ENCODE results near the gene SLC40A1.

The SLC40A1 gene

DNA sequence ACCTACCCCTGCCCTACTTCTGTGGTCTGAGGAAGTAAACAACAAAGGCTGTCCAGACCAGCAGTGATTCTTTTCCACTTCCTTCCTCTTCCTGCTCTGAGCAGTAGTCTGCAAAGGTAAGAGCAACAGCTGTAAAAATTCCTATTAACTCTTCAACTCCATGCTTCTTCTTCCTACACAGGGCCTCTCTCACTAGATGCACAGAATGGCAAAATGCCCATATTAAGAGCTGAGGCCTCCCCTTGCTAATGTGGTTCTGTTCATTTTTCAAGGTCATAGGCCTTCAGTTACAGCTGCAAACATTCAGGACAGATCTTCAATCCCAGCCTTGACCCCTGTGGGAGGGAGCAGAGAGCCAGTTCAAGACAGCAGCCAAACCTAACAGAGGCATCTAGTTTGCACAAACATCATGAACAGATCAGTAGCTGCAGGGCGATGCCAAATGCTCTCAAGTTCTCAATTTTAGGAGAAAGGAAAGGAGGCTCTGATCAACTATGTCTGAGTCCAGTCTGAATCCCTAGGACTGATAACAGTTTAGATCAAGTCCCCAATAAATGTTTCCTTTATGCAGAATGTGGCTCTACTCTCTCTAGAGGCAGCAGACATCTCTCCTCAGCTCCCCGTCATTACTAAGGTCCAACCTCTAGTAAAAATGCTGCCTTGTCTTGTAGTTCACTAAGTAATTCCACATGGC is 20.9 kb downstream of the SLC40A1 start:
- Mint-ChIP-seq H3K4me1 (ENCODE audit: low read depth) (peaks cover 8% of the 10 kb centered on the region), H3K27me3 (peaks cover 4% of the 10 kb centered on the region), H3K9me3 (no peaks in the 10 kb centered on the region), H3K4me3 (no peak overlapping the region), H3K36me3 (ENCODE audit: low read depth) (peaks cover under 1% of the 10 kb centered on the region), H3K27ac (no peak overlapping the region)

DNA sequence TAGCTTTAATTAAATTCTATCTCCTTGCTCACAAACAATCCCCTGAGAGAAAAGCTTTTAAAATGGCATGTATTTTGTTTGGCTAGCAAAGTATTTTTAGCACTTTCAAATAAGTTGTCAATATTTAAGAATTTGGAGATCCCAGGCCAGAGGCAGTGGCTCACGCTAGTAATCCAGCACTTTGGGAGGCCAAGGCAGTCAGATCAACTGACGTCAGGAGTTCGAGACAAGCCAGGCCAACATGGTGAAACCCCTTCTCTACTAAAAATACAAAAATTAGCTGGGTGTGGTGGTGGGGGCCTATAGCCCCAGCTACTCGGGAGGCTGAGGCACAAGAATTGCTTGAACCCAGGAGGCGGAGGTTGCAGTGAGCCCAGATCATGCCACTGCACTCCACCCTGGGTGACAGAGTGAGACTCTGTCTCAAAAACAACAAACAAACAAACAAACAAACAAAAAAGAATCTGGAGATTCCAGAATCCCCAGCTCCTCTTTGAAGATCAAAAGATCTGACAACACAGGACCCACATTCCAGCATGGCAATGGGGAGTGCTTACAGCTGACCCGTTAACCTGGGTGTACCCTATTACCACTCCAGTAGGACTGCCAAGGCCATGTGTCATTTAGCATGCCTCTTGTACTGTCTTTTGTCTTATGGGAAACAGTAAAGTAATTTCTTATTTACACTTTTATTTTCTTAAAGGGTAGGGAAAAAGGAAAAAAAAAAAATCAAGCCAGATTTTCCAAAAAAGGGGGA is 21.9 kb downstream of the SLC40A1 start:
- Mint-ChIP-seq H3K36me3 (ENCODE audit: low read depth) (no peaks in the 10 kb centered on the region), H3K9me3 (no peaks in the 10 kb centered on the region), H3K4me1 (ENCODE audit: low read depth) (peaks cover 8% of the 10 kb centered on the region), H3K4me3 (no peak overlapping the region), H3K27ac (no peak overlapping the region), H3K27me3 (peaks cover 4% of the 10 kb centered on the region)

DNA sequence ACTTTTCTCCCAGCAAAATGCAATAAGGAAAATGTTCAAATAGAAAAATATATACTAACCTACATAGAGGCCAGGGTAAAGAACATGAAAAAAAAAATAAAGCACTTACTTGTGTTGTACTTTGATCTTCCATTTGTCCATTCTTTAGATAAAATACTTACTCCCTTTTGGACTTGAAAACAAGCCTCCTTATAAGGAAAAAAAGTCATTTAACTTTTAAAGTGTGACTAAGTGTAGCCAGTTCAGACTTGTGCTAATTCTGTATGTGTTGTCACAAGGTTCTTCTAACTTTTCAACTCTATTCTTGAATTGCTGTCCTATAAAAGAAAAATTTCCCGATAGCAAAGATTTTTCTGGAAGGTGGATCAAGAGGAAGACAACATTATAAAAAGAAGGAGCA is 23.2 kb downstream of the SLC40A1 start:
- Mint-ChIP-seq H3K27ac (no peak overlapping the region), H3K4me1 (ENCODE audit: low read depth) (peaks cover 8% of the 10 kb centered on the region), H3K9me3 (no peaks in the 10 kb centered on the region), H3K4me3 (no peak overlapping the region), H3K36me3 (ENCODE audit: low read depth) (no peaks in the 10 kb centered on the region), H3K27me3 (peaks cover 4% of the 10 kb centered on the region)

DNA sequence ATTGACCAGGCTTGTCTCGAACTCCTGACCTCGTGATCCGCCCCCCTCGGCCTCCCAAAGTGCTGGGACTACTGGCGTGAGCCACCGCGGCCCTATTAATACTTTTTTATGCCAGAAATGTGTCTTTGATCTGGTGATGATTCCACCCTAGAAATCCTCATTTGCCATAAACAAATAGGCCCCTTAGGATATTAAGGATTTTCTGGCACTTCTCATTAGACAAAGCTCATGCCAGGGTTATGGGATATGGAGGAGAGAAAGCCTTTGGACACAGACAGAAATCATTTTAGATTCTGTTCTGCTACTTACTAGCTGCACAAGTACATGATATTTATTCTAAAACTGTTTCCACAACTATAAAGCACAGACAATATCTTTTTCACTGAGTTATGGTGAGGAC is 24.1 kb downstream of the SLC40A1 start:
- H3K36me3 Mint-ChIP-seq (ENCODE audit: low read depth), result no peaks in the 10 kb centered on the region

DNA sequence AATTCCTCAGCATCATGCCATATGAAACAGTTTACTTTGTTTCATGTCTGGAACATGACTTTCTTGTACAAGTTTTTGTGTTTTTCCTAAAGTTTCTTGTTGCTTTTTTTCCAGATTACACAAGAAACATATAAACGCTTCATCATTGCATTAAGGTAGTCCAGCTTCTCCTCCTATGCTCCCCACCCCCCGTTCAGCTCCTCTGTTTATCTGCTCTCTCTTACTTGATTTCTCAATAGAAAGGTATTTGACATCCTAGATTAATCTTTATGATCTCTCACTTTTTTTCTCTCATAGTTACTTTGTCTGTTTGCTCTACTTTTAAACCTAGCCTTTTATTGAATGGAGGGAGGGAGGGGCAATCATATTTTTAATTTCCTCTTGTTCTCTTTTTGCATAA is 25.4 kb downstream of the SLC40A1 start:
- no peak overlapping the region for H3K4me3 Mint-ChIP-seq
- H3K36me3 Mint-ChIP-seq (ENCODE audit: low read depth), result no peaks in the 10 kb centered on the region
- no peaks in the 10 kb centered on the region for H3K9me3 Mint-ChIP-seq
- peaks cover 8% of the 10 kb centered on the region for H3K4me1 Mint-ChIP-seq (ENCODE audit: low read depth)
- H3K27me3 Mint-ChIP-seq, result peaks cover 4% of the 10 kb centered on the region
- no peak overlapping the region for H3K27ac Mint-ChIP-seq

More for the DNA sequence above, 24.1 kb downstream of the SLC40A1 start:
- Mint-ChIP-seq H3K27me3 (peaks cover 4% of the 10 kb centered on the region), H3K4me1 (ENCODE audit: low read depth) (peaks cover 8% of the 10 kb centered on the region), H3K4me3 (no peak overlapping the region), H3K27ac (no peak overlapping the region), H3K9me3 (no peaks in the 10 kb centered on the region)

DNA sequence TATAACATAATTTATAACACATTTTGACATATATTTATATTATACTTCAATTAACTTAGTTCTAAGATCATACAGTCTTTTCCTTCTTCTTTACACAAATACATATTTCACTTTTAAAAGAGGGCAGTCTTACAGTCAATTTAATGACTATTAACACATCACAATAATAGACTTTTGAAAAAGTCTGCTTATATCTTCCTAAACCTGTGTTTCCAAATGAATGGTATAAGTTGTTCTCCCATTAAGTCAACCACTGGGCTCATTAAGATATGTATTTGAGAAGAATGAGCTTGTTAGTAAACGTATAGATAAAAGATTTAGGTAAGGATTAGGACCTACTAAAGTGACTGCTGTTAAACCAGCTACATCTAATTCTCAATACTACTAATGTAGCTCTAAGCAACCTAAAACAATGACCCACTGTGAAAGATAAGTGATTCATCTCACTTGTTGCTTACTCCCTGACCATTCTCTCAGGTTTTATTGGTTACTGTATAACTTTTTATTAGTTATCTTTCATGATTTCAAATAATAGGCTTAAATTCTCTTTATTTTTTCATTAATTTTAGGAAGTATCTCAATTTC is 27.0 kb downstream of the SLC40A1 start:
- Mint-ChIP-seq H3K27ac (no peak overlapping the region), H3K4me1 (ENCODE audit: low read depth) (no peaks in the 10 kb centered on the region), H3K27me3 (peaks cover 4% of the 10 kb centered on the region), H3K4me3 (no peak overlapping the region), H3K9me3 (no peaks in the 10 kb centered on the region), H3K36me3 (ENCODE audit: low read depth) (no peaks in the 10 kb centered on the region)

DNA sequence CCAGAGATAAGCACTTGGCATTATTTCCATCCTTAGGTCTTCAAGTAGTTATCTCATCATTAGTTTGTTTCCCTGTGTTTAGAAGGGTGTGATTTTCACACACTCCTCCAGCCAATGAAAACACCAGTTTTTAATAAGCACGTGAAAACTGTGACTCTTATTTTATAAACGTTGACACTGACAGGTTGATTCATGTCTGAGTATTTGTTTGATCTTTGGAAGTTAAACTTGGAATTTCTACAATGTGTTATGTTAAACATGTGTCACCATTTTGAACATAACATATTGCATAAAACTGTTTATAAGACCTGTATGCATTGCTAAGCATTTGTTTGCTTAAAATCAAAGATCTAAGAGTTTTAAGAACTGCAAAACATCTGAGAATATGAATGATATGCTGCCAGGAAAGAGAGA is 27.6 kb downstream of the SLC40A1 start:
- no peaks in the 10 kb centered on the region for H3K4me1 Mint-ChIP-seq (ENCODE audit: low read depth)

DNA sequence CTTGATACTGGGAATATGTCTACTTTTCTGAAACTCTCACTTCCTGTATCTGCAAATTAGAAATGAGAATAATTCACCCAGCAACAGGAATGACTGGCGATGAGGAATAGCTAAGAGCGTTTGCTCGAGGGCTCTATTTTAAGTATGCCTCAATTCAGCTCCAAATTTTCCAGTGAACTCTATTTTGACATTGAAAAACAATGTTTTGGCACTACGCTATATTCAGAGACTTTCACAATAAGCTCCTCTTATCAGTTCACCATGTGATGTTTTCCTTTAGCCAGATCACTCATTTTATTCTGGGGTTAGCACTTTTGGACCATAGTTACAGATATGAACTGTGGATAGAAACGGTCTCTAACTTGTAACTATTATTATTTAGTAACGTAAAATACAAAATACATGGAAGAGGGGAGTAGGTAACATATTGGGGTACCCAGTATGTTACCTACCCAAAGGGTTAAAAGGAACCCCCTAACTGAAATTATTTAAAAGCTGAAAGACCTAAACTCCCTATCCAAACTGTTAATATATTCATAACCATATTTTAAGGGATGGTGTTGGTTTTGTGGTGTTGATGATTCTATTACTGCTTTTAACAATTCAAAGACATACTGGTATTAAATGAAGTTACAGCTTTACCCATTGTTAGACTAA is 28.1 kb downstream of the SLC40A1 start:
- Mint-ChIP-seq H3K4me3 (no peak overlapping the region), H3K27me3 (peaks cover 4% of the 10 kb centered on the region), H3K4me1 (ENCODE audit: low read depth) (no peaks in the 10 kb centered on the region)

More for the DNA sequence above, 27.6 kb downstream of the SLC40A1 start:
- Mint-ChIP-seq H3K27ac (no peak overlapping the region), H3K27me3 (peaks cover 4% of the 10 kb centered on the region), H3K36me3 (ENCODE audit: low read depth) (no peaks in the 10 kb centered on the region), H3K4me3 (no peak overlapping the region), H3K9me3 (no peaks in the 10 kb centered on the region)

DNA sequence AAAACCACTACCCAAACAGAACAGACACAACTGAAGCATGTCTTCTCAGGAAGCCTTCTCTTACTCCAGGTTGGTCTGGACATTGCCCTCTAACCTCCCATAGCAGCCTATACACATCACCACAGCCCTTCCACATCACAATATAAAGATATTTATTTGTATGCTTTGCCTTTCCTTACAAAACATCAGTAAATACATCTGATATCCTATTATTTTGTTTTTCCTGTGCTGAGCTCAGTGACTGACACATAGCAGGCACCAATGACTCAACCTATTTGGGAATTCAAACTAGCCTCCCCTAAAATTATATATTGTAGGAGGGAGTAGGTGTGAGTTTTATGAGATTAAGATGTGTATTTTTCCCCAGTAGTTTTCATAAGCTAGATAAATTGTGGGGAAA is 28.8 kb downstream of the SLC40A1 start:
- no peaks in the 10 kb centered on the region for H3K36me3 Mint-ChIP-seq (ENCODE audit: low read depth)

More for the DNA sequence above, 28.1 kb downstream of the SLC40A1 start:
- Mint-ChIP-seq H3K27ac (no peak overlapping the region), H3K9me3 (no peaks in the 10 kb centered on the region), H3K36me3 (ENCODE audit: low read depth) (no peaks in the 10 kb centered on the region)

DNA sequence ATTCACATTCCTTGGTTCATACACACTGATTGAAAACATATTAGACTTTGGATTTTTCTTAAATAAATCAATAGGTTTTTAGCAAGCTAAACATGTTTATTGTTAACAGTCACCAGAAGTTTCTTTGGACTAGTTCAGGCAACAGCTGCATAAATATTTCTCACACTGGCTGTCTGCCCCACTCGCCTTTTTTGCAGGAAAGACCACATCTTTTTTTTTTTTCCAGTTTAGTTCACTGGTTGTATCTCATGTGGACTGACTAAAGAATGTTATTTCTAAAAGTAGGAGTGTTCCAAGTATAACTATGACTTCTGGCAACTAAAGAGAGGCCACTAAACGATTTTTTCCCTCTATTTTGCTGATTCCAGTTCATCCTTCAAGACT is 31.1 kb downstream of the SLC40A1 start:
- H3K4me3 Mint-ChIP-seq, result no peak overlapping the region
- H3K36me3 Mint-ChIP-seq (ENCODE audit: low read depth), result no peaks in the 10 kb centered on the region

More for the DNA sequence above, 28.8 kb downstream of the SLC40A1 start:
- no peak overlapping the region for H3K4me3 Mint-ChIP-seq
- no peak overlapping the region for H3K27ac Mint-ChIP-seq
- no peaks in the 10 kb centered on the region for H3K4me1 Mint-ChIP-seq (ENCODE audit: low read depth)
- H3K27me3 Mint-ChIP-seq, result peaks cover 4% of the 10 kb centered on the region
- H3K9me3 Mint-ChIP-seq, result no peaks in the 10 kb centered on the region

DNA sequence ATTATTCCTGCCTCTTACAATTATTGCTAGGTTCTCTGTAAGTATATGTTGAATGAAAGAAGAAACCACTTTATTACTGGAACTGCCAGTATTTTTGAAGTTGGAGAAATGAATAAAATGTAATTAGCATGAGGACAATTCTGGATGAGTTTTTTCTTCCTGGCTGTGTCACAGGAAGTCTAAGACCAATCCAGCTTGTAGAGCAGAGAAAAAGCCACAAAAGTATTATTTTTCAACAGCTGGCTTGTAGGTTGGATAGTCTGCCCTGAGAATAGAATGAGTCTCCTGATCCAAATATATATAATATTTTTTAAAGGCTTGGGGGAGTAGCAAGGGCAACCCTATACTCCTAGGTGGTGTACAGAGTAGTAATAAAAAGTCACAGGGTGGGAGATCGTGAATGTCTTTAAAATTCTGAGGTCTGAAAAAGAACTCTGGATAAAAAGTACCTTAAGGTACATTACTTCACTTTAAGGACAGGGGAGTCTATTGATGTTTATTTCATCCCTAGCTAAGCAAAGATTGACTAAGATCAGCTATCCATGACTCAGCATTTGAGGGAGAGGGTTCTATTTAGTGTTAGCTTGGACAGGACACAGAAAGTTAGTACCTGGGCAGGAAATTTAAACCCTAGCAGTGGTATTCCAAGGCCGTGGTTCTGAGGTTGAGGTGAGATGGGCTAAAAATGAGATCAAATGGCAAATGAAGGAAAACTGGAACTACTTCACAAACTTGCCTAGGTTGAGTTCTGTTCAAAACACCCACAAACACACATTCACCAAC is 31.7 kb downstream of the SLC40A1 start:
- Mint-ChIP-seq H3K36me3 (ENCODE audit: low read depth) (no peaks in the 10 kb centered on the region), H3K4me3 (no peak overlapping the region), H3K4me1 (ENCODE audit: low read depth) (no peaks in the 10 kb centered on the region), H3K27me3 (no peaks in the 10 kb centered on the region), H3K9me3 (no peaks in the 10 kb centered on the region), H3K27ac (no peak overlapping the region)

More for the DNA sequence above, 31.1 kb downstream of the SLC40A1 start:
- Mint-ChIP-seq H3K4me1 (ENCODE audit: low read depth) (no peaks in the 10 kb centered on the region), H3K27ac (no peak overlapping the region), H3K27me3 (no peaks in the 10 kb centered on the region), H3K9me3 (no peaks in the 10 kb centered on the region)

DNA sequence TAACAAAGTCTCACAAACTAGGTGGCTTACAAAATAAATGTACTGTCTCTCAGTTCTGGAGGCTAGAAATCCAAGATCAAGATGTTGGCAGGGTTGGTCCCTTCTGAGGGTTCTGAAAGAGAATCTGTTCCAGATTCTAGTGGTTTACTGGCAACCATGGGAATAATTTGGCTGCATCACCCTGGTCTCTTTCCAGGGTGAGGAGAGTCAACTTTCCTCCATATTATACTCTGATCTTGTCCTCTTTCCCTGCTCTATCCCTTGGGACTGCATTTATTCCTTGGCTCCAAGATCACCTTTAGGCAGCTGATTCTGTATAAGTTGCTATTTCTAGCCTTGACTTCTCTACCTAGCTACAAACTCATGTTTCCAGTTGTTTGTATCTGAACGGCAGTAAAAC is 35.2 kb downstream of the SLC40A1 start:
- Mint-ChIP-seq H3K27ac (no peak overlapping the region), H3K27me3 (no peaks in the 10 kb centered on the region), H3K36me3 (ENCODE audit: low read depth) (no peaks in the 10 kb centered on the region), H3K4me3 (no peak overlapping the region), H3K4me1 (ENCODE audit: low read depth) (no peaks in the 10 kb centered on the region), H3K9me3 (no peaks in the 10 kb centered on the region)

DNA sequence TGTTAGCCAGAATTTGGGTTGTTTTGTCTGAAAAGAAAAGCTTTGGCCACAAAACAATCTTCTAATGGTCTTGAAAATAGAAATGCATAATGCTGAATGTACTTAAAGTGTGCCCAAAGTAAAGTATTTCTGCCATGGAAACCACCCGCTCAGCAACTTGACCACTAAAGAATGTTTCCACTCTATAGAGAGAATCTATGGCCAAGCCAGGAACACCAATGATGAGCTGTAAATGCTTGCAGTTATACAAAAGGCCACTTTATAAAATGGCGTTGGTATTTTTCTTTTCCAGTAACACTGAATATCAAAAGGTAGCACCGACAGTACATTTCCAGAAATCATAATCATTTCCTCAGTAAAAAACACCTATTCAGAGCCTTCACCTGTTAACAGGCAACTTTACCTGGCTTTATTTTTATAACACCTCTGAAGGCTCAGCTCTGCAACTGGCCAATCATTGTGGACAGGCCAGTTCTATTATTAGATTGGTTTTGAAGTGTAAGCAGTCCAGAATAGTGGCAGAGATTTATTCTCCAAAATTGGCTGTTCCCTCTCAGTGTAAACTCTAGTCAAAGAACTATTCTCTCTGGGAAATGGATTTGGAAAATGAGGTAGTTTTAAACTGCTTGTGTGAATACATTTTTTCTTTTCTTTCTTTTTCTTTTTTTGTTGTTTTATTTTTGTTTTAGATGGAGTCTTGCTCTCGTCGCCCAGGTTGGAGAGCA is 36.1 kb downstream of the SLC40A1 start:
- Mint-ChIP-seq H3K4me3 (no peak overlapping the region), H3K27ac (no peak overlapping the region), H3K4me1 (ENCODE audit: low read depth) (no peaks in the 10 kb centered on the region), H3K9me3 (no peaks in the 10 kb centered on the region), H3K27me3 (no peaks in the 10 kb centered on the region), H3K36me3 (ENCODE audit: low read depth) (no peaks in the 10 kb centered on the region)

DNA sequence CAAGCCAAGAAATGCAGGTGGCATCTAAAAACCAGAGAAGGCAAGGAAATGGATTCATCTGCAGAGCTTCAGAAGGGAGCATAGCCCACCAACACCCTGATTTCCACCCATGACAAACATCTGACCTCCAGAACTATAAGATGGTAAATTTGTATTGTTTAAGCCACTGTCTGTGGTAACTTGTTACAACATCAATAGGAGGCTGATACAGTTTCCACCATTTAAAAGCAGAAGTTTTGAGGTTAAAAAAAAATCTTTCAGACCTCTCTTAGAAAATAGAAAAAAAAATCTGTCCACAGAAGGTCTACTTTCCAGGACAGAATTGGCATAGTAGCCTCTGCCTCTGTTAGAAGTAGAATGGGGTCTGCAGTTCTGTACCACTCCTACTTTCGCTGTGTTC is 37.2 kb downstream of the SLC40A1 start:
- Mint-ChIP-seq H3K9me3 (no peaks in the 10 kb centered on the region), H3K36me3 (ENCODE audit: low read depth) (no peaks in the 10 kb centered on the region), H3K27me3 (no peaks in the 10 kb centered on the region), H3K27ac (no peak overlapping the region), H3K4me3 (no peak overlapping the region), H3K4me1 (ENCODE audit: low read depth) (no peaks in the 10 kb centered on the region)
